COLO829 (cell line): ENCODE measurements around the gene ARL14.
"Not testable (repeated sequence)": the region's sequence is repeated elsewhere in the genome, so short reads cannot be mapped to it uniquely, and the experiment has no call there.

Experiments used
- DNase-seq: peaks from one replicate; pipeline ENCODE4 v3.0.0; 2012; ENCODE audit warnings: low spot score

The ARL14 gene

GRCh38 chr3:160677459-160677881 is 510 bp downstream of the ARL14 start:
- no peak for DNase-seq

GRCh38 chr3:160678292-160678842 is 1.4 kb downstream of the ARL14 start:
- DNase-seq = no peak

- no peak for DNase-seq
Measured at GRCh38 chr3:160684368-160684740, 7.4 kb downstream of the ARL14 start.

- no peak for DNase-seq
Measured at GRCh38 chr3:160685144-160685766, 8.3 kb downstream of the ARL14 start.

GRCh38 chr3:160686955-160687535 is 10.1 kb downstream of the ARL14 start:
- peak; percentile 38 for DNase-seq

GRCh38 chr3:160691151-160691550 is 14.2 kb downstream of the ARL14 start:
- DNase-seq = no peak

- no peak for DNase-seq
Measured at GRCh38 chr3:160691962-160692361, 15.0 kb downstream of the ARL14 start.

GRCh38 chr3:160693191-160693590 is 16.2 kb downstream of the ARL14 start:
- DNase-seq = no peak

GRCh38 chr3:160694345-160694744 is 17.4 kb downstream of the ARL14 start:
- no peak for DNase-seq

- no peak for DNase-seq
Measured at GRCh38 chr3:160695003-160695402, 18.0 kb downstream of the ARL14 start.

GRCh38 chr3:160695915-160696327 is 19.0 kb downstream of the ARL14 start:
- peak; percentile 26 for DNase-seq

- peak; percentile 38 for DNase-seq
Measured at GRCh38 chr3:160697637-160698380, 20.8 kb downstream of the ARL14 start.

GRCh38 chr3:160698599-160699195 is 21.7 kb downstream of the ARL14 start:
- no peak for DNase-seq

GRCh38 chr3:160701490-160701889 is 24.5 kb downstream of the ARL14 start:
- no peak for DNase-seq

GRCh38 chr3:160702290-160702689 is 25.3 kb downstream of the ARL14 start:
- DNase-seq = no peak

- DNase-seq = no peak
Measured at GRCh38 chr3:160703974-160704373, 27.0 kb downstream of the ARL14 start.

- peak; percentile 53 for DNase-seq
Measured at GRCh38 chr3:160707187-160707794, 30.3 kb downstream of the ARL14 start.

- DNase-seq = no peak
Measured at GRCh38 chr3:160709477-160710182, 32.7 kb downstream of the ARL14 start.

GRCh38 chr3:160713144-160713543 is 36.2 kb downstream of the ARL14 start:
- not testable (repeated sequence) for DNase-seq

GRCh38 chr3:160719710-160720109 is 42.8 kb downstream of the ARL14 start:
- DNase-seq = no peak

GRCh38 chr3:160720123-160720746 is 43.3 kb downstream of the ARL14 start:
- DNase-seq = no peak
